GM12891 (cell line): Measurements from ENCODE around the gene FYB1.

Experiments
- PAX5 ChIP-seq: IDR thresholded peaks from 2 replicates; pipeline ENCODE4 v1.6.1; 2011; ENCODE audit warnings: low read length, moderate library complexity, mild to moderate bottlenecking; ENCODE audit not compliant: insufficient read depth, severe bottlenecking
- POLR2A ChIP-seq: IDR thresholded peaks from 2 replicates; pipeline ENCODE4 v1.6.1; 2011; ENCODE audit warnings: low read depth, low read length, control low read depth
- POLR2AphosphoS5 ChIP-seq: IDR thresholded peaks from 2 replicates; pipeline ENCODE4 v1.6.1; 2011; ENCODE audit warnings: low read depth, low read length, control low read depth
- POU2F2 ChIP-seq: IDR thresholded peaks from 2 replicates; pipeline ENCODE4 v1.6.1; 2011; ENCODE audit warnings: low read depth, mild to moderate bottlenecking, control low read depth, low read length, moderate library complexity
- SPI1 ChIP-seq: IDR thresholded peaks from 2 replicates; pipeline ENCODE4 v1.6.1; 2011; ENCODE audit warnings: low read depth, low read length, control low read depth
- TAF1 ChIP-seq: IDR thresholded peaks from 2 replicates; pipeline ENCODE4 v1.6.1; 2011; ENCODE audit warnings: low read depth, low read length, control low read depth

- TF ChIP-seq TAF1, result no peak
- no peak for TF ChIP-seq SPI1
- TF ChIP-seq POLR2AphosphoS5, result no peak
- no peak for TF ChIP-seq POLR2A
- no peak for TF ChIP-seq POU2F2
- TF ChIP-seq PAX5, result no peak
These were observed 87.3 kb downstream of the FYB1 start for GRCh38 chr5:39132128-39132447.
